Right lobe of liver (tissue), 4 donors: Measurements from ENCODE around the gene CACNA1B.

ENCODE experiments used
- POLR2A ChIP-seq: fragments of 450-650 bp; IDR thresholded peaks from one replicate; pipeline ENCODE4 v1.6.1; 2017; ENCODE audit warnings: antibody characterized with exemption, mild to moderate bottlenecking
- TF ChIP-seq, protein P1 (sequence below), 4 donors: fragments of 200-600 bp in 3 of 4; fragments of 450-650 bp in 1 of 4; IDR thresholded peaks; one replicate each; pipeline versions ENCODE4 v1.5.1 to v1.8.0; 2016 to 2022; ENCODE audit warnings: antibody characterized with exemption in 4 of 4, mild to moderate bottlenecking in 2 of 4
- donor health status: DM: no; HTN: no; CAD: no.
- donor health status: DM: no; HTN: no; CAD: no.
- donor health status: DM: no; HTN: yes; CAD: no.

DNA sequence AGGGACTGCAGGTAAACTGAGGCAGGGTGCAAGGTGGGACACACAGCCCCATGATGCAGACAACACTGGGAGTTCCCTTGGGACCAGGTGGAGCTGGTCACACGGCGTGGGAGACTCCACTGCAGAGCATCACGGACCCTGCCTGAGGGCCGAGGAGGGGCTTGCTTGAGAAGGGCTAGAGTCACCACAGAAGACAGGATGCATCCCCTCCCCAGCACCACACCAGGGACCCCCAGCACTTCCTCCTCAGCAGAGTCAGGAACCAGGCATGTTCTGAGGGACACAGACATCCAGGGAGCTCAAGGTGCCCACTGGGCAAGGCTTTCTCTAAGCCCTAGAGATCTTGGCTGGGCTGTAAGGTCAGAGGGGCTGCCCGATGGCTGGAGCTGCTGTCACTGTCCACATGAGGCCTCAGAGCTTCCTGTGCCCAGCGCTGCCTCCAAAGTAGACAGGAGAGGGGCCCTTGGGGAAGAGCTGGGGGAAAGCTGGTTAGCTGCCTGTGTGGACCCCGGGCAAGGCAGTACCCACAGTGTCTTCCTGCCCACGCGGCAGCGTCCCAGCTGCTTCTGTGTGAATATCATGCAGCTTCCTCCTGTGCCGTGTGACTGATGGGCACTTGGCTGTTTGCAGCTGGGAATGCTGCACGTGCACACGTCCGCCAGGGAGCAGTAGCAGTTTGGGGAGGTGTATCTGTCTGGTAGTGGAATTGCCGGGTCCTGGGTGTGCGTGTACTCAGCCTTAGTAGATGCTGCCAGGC, 176.6 kb downstream of the CACNA1B start:
- TF ChIP-seq POLR2A: no peak
- TF ChIP-seq, protein P1, sequence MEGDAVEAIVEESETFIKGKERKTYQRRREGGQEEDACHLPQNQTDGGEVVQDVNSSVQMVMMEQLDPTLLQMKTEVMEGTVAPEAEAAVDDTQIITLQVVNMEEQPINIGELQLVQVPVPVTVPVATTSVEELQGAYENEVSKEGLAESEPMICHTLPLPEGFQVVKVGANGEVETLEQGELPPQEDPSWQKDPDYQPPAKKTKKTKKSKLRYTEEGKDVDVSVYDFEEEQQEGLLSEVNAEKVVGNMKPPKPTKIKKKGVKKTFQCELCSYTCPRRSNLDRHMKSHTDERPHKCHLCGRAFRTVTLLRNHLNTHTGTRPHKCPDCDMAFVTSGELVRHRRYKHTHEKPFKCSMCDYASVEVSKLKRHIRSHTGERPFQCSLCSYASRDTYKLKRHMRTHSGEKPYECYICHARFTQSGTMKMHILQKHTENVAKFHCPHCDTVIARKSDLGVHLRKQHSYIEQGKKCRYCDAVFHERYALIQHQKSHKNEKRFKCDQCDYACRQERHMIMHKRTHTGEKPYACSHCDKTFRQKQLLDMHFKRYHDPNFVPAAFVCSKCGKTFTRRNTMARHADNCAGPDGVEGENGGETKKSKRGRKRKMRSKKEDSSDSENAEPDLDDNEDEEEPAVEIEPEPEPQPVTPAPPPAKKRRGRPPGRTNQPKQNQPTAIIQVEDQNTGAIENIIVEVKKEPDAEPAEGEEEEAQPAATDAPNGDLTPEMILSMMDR (IDR thresholded peaks at IDR 0.05): no peak
